Mammary epithelial cell (primary cell): ENCODE measurements around the gene BNIP2.

Experiments used
- EZH2 ChIP-seq: IDR thresholded peaks from 2 replicates; pipeline ENCODE4 v1.6.1; 2012; ENCODE audit warnings: low read length, inconsistent platforms, borderline replicate concordance
- TF ChIP-seq, protein P1 (sequence below), 2 donors: IDR thresholded peaks in 1 of 2; conservative IDR thresholded peaks in 1 of 2; 2 replicates each; pipeline ENCODE4 v1.5.1; 2011 to 2012; ENCODE audit warnings: inconsistent platforms in 2 of 2, low read length in 2 of 2, mild to moderate bottlenecking in 2 of 2, control low read depth in 1 of 2, low read depth in 1 of 2; ENCODE audit not compliant: insufficient read depth in 1 of 2; ENCODE audit errors: extremely low read depth in 1 of 2

DNA sequence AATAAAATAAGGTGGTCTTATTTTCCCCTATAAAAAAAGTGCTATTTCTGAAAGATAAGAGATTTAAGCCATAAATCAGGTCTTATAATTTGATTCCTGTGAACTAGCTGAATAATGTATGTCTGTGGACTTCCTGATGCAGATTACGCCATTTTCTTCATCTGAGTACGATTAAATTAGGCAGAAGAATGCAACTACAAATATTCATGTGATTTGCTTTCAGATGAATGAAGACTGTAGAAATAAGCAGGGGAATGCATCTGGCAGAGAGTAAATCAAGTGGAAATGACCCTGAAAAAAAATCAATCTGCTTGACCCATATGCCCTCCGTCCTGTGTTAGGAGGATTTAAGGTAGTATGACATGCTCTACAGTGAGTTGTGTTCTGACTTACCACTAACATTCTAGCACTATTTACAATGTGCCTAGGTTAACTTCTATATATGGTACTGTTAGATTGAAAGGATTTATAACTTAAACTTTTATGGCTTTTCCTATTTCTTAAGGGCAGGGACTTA, 14.7 kb downstream of the BNIP2 start:
- no peak for TF ChIP-seq EZH2
- TF ChIP-seq, protein P1, sequence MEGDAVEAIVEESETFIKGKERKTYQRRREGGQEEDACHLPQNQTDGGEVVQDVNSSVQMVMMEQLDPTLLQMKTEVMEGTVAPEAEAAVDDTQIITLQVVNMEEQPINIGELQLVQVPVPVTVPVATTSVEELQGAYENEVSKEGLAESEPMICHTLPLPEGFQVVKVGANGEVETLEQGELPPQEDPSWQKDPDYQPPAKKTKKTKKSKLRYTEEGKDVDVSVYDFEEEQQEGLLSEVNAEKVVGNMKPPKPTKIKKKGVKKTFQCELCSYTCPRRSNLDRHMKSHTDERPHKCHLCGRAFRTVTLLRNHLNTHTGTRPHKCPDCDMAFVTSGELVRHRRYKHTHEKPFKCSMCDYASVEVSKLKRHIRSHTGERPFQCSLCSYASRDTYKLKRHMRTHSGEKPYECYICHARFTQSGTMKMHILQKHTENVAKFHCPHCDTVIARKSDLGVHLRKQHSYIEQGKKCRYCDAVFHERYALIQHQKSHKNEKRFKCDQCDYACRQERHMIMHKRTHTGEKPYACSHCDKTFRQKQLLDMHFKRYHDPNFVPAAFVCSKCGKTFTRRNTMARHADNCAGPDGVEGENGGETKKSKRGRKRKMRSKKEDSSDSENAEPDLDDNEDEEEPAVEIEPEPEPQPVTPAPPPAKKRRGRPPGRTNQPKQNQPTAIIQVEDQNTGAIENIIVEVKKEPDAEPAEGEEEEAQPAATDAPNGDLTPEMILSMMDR (conservative IDR thresholded peaks at IDR 0.05 in 1 of 2, IDR thresholded peaks at IDR 0.05 in 1 of 2; ENCODE audit: extremely low read depth in 1 of 2, insufficient read depth in 1 of 2, low read depth in 1 of 2, low read length in 2 of 2), result no peak
